Lower leg skin (tissue), 3 donors: ENCODE results near the gene PEX16.

Source experiments
- CTCF ChIP-seq, 3 donors: fragments of 450-650 bp; IDR thresholded peaks; one replicate each; pipeline ENCODE4 v1.5.1; 2016; ENCODE audit warnings: antibody characterized with exemption in 3 of 3, mild to moderate bottlenecking in 3 of 3, moderate library complexity in 2 of 3
- POLR2A ChIP-seq, 2 donors: fragments of 450-650 bp; IDR thresholded peaks; one replicate each; pipeline ENCODE4 v1.6.1; 2016 to 2017; ENCODE audit warnings: antibody characterized with exemption in 2 of 2, mild to moderate bottlenecking in 1 of 2, moderate library complexity in 1 of 2

- TF ChIP-seq CTCF (IDR thresholded peaks at IDR 0.05): no peak
- TF ChIP-seq POLR2A (IDR thresholded peaks at IDR 0.05): no peak
Measured at GRCh38 chr11:45948356-45948755, 30.7 kb upstream of the PEX16 start.
